Heart right ventricle (tissue), 16 donors: Measurements from ENCODE around the gene ZNF528. TPM values are rescaled to one million over a fixed set of nuclear protein-coding genes. Genes with fewer than 3 reads are reported as not detected.

Experiments
- ATAC-seq, 8 donors: fragments of 200-7000 bp; cut with Tn5 transposase; one replicate each; pipeline ENCODE4 v1.9.1; 2020; ENCODE audit warnings: mild to moderate bottlenecking in 8 of 8, moderate library complexity in 8 of 8, moderate number of reproducible peaks in 1 of 8
- DNase-seq, 2 donors: peaks; one replicate each; pipeline ENCODE4 v3.0.0-alpha.2; 2020
- H3K27ac ChIP-seq, 10 donors: fragments of 200-600 bp; sonication (generic) in 2 of 10; one replicate each; pipeline versions ENCODE4 v1.5.0 to v1.8.0; 2020 to 2022; ENCODE audit warnings: mild to moderate bottlenecking in 3 of 10
- H3K27me3 ChIP-seq, 7 donors: fragments of 200-600 bp; one replicate each; pipeline ENCODE4 v1.8.0; 2021 to 2022; ENCODE audit warnings: mild to moderate bottlenecking in 2 of 7
- H3K36me3 ChIP-seq, 9 donors: fragments of 200-600 bp; sonication (generic) in 1 of 9; one replicate each; pipeline versions ENCODE4 v1.5.0 to v1.8.0; 2020 to 2022; ENCODE audit warnings: mild to moderate bottlenecking in 2 of 9
- H3K4me1 ChIP-seq, 9 donors: fragments of 200-600 bp; sonication (generic) in 1 of 9; one replicate each; pipeline versions ENCODE4 v1.5.0 to v1.8.0; 2020 to 2022; ENCODE audit warnings: mild to moderate bottlenecking in 4 of 9
- H3K4me3 ChIP-seq, 10 donors: fragments of 200-600 bp; sonication (generic) in 2 of 10; one replicate each; pipeline versions ENCODE4 v1.5.0 to v1.8.0; 2020 to 2022; ENCODE audit warnings: mild to moderate bottlenecking in 7 of 10, moderate library complexity in 2 of 10
- H3K9me3 ChIP-seq, 11 donors: fragments of 200-600 bp in 10 of 11; sonication (generic) in 2 of 11; one replicate each; pipeline versions ENCODE4 v1.5.0 to v1.8.0; 2013 to 2022; ENCODE audit warnings: mild to moderate bottlenecking in 2 of 11, control low read depth in 1 of 11, moderate library complexity in 1 of 11
- CTCF ChIP-seq, 9 donors: fragments of 200-600 bp; sonication (generic) in 2 of 9; IDR thresholded peaks; one replicate each; pipeline versions ENCODE4 v1.5.0 to v1.8.0; 2021 to 2022; ENCODE audit warnings: antibody characterized with exemption in 9 of 9, mild to moderate bottlenecking in 5 of 9, moderate library complexity in 1 of 9
- WGBS, 2 donors: extraction: QIAGEN DNeasy Blood & Tissue Kit; methylation state at CpG; one replicate each; pipeline ENCODE4 v1.1.7; 2013; ENCODE audit warnings: inconsistent platforms in 1 of 2; 5-methylcytosine and 5-hydroxymethylcytosine counted together
- intact Hi-C, 10 donors: fragments of 100-400 bp; cut with DNase I; formaldehyde crosslinking; loops; one replicate each; pipeline versions ENCODE4 v1.11.1 to v1.14.2; 2022
- polyA plus RNA-seq, 2 donors: library from polyadenylated mRNA; stranded (reverse); fragments of 200-250 nt; gene quantifications; one replicate each; pipeline ENCODE4 v1.2.3, GENCODE V29; 2013
- total RNA-seq, 10 donors: library from RNA; stranded (reverse); fragmentation: NEBNext Ultra II Directional in 3 of 10; extraction: Animal tissue kit (Norgen Biotek cat#: 25700) in 3 of 10; gene quantifications; one replicate each; pipeline versions ENCODE4 v1.2.1 to v1.2.4, GENCODE V29; 2021 to 2023
- donor health status: Arrhythmogenic right ventricular cardiomyopathy.
- donor health status: ischemic (EF 13 %, LVEDD 7.1; RV severe dilation, severe dysfunction).
- donor health status: healthy with polysubstance abuse.
- donor health status: DM: no; HTN: yes; CAD: no.
- donor health status: DM: no; HTN: no; CAD: no.
- donor health status: ischemic (EF 25% LVEDD 6.9; RV normal size, moderate dysfunction).
- donor health status: ischemic (EF 25% LVEDD 5.7; RV mildly dilated, moderate dysfunction).
- donor health status: healthy.
- donor health status: DM: yes; HTN: yes; CAD: no.
- donor health status: Ischemic cardiomyopathy.
- donor health status: ischemic (EF 35%, LVEDD 5.7; RV mildly dilated, moderate dysfunction).
- donor health status: nonischemic (EF 11% LVEDD 7.7; RV severe dilation, severe dysfunction).
- donor health status: DM: yes; HTN: yes; CAD: no.
- donor health status: PGD.
- donor health status: ischemic (EF 29% LVEDD 5.4; RV normal size, mild dysfunction).
- donor health status: nonischemic (EF 23%, LVEDD 6.1; RV moderate dilation, normal function).

Gene ZNF528
- total and polyA plus RNA-seq, 12 donors = 5.4 to 26.7 (median 17.1) TPM

GRCh38 chr19:52369559-52370340 lies 27.9 kb upstream of the ZNF528 start, which contains the start of gene ZNF880:
TSS of gene ZNF880 (plus strand) at chr19:52369923. CDS start at chr19:52369966, 43 bp downstream.
- DNase-seq (peak; percentile 95), ATAC-seq (peak; percentile 99 to 100 (median 100))
- peaks cover 0 to 15% (median 5%) of the 10 kb centered on the region in 9 donors for H3K4me1 ChIP-seq
- peak within 1 kb of the TSS; percentile 83 to 98 (median 96) for H3K27ac ChIP-seq
- peaks cover 0 to 61% (median 39%) of the 10 kb centered on the region in 9 donors for H3K36me3 ChIP-seq
- WGBS, 2 donors = 1% methylated on average over 52 of the region's 52 CpGs
- H3K9me3 ChIP-seq = peaks cover 0 to 96% (median 35%) of the 10 kb centered on the region in 11 donors
- intact Hi-C loops = no loop called here
- no peaks in the 10 kb centered on the region for H3K27me3 ChIP-seq
- peak in 3 of 9 donors; percentile 14 to 27 (median 23) for TF ChIP-seq CTCF (IDR thresholded peaks at IDR 0.05)
- peak within 1 kb of the TSS; percentile 62 to 94 (median 78) for H3K4me3 ChIP-seq

GRCh38 chr19:52370341-52370710 lies 27.3 kb upstream of the ZNF528 start:
- ATAC-seq = no peak
- 25 to 43% methylated on average over 7 of the region's 7 CpGs for WGBS, 2 donors
- intact Hi-C loops = no loop called here

GRCh38 chr19:52391135-52391534 lies 6.5 kb upstream of the ZNF528 start:
- intact Hi-C loops = loop anchor here in 1 of 10 donors (10.0 kb wide), 1 partner anchor 174 kb away; no protein-coding TSS in a partner anchor
- Histone ChIP-seq H3K27ac (no peak overlapping the region), H3K9me3 (peaks cover 0 to 100% (median 59%) of the 10 kb centered on the region in 11 donors), H3K36me3 (peaks cover 0 to 93% (median 42%) of the 10 kb centered on the region in 9 donors), H3K27me3 (no peaks in the 10 kb centered on the region), H3K4me3 (no peak overlapping the region), H3K4me1 (peaks cover 0 to under 1% (median 0%) of the 10 kb centered on the region in 9 donors)
- DNase-seq (no peak), ATAC-seq (no peak)
- no peak for TF ChIP-seq CTCF (IDR thresholded peaks at IDR 0.05)
- WGBS, 2 donors = 55 to 61% methylated on average over 1 of the region's 1 CpG

More at GRCh38 chr19:52370341-52370710, 27.3 kb upstream of the ZNF528 start:
- peaks cover 0 to 96% (median 32%) of the 10 kb centered on the region in 11 donors for H3K9me3 ChIP-seq
- no peak for TF ChIP-seq CTCF (IDR thresholded peaks at IDR 0.05)
- no peaks in the 10 kb centered on the region for H3K27me3 ChIP-seq
- H3K36me3 ChIP-seq = peaks cover 0 to 61% (median 40%) of the 10 kb centered on the region in 9 donors
- DNase-seq = no peak
- peak overlapping the region; percentile 62 to 94 (median 78) for H3K4me3 ChIP-seq
- H3K4me1 ChIP-seq = peaks cover 0 to 15% (median 5%) of the 10 kb centered on the region in 9 donors
- peak overlapping the region; percentile 83 to 98 (median 96) for H3K27ac ChIP-seq

GRCh38 chr19:52398081-52398441 lies 412 bp downstream of the ZNF528 start:
- TF ChIP-seq CTCF (IDR thresholded peaks at IDR 0.05) = no peak
- DNase-seq (peak; percentile 4 to 11), ATAC-seq (peak; percentile 14 to 46 (median 31))
- H3K9me3 ChIP-seq = peaks cover 0 to 89% (median 12%) of the 10 kb centered on the region in 11 donors
- 0 to 4% methylated on average over 14 of the region's 14 CpGs for WGBS, 2 donors
- intact Hi-C loops = loop anchor here in 1 of 10 donors (10.0 kb wide), 1 partner anchor 167 kb away; no protein-coding TSS in a partner anchor
- peaks cover 0 to 78% (median 59%) of the 10 kb centered on the region in 9 donors for H3K36me3 ChIP-seq
- peaks cover 11 to 21% (median 17%) of the 10 kb centered on the region in 9 donors for H3K4me1 ChIP-seq
- peak overlapping the region in 9 of 10 donors; percentile 57 to 90 (median 79) for H3K27ac ChIP-seq
- no peaks in the 10 kb centered on the region for H3K27me3 ChIP-seq
- peak overlapping the region; percentile 54 to 84 (median 72) for H3K4me3 ChIP-seq
